ENCODE measurements around the gene PRMT1. TPM values are rescaled to one million over a fixed set of nuclear protein-coding genes. Genes with fewer than 3 reads are reported as not detected.

The PRMT1 gene
- total and polyA plus RNA-seq, 9 of the 15 experiments (the other 6 are each of a cell fraction or from before 2014, with no cell fraction given): 13.3 to 464 (median 326) TPM

DNA sequence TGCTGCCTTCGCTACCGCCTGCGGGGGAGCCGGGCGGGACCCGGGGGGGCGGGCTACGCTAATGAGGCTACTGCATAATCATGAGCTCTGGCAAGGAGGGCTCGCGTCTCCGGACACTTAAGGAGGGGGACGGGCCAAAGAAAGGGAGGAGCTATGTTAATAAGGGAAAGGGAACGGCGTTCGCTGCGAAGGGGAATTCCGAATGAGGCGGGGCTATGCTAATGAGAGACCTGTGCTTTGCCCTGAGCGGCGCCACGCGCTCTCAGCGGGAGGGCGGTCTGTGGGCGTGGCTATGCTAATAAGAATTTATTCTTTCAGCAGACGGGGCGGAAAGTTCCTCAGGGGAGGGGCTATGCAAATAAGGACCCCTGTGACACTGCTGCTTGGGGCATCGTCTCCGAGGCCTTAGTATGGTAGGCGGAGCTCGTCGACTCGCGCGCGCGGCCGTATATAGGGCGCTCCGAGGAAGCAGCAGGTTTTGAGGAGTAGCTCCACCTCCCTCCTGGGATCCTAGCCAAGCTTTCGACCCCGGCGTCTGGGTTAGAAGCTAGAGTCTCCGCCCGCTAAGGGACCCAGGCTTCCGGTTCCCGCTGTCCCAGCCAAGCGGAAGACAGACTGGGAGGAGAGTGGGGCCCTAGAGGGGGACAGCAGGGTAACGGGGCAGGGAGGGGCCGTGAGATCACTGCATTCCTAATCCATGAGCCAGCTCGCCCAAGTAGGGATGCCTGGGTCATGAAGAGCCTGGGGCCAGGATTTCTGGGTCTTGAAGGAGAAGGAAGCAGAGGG lies 36.8 kb upstream of the PRMT1 start, which contains the start of gene RRAS (continued):
- no peak for TF ChIP-seq SFPQ (IDR thresholded peaks at IDR 0.05; ENCODE audit: low read depth, low read length)
- TF ChIP-seq AFF1 (IDR thresholded peaks at IDR 0.05; ENCODE audit: low read depth in 1 of 2, partially characterized antibody in 2 of 2): peak in 1 of 2 experiments; percentile 84
- TF ChIP-seq, protein P1, sequence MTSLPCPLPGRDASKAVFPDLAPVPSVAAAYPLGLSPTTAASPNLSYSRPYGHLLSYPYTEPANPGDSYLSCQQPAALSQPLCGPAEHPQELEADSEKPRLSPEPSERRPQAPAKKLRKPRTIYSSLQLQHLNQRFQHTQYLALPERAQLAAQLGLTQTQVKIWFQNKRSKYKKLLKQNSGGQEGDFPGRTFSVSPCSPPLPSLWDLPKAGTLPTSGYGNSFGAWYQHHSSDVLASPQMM (CRISPR knock-in tag; IDR thresholded peaks at IDR 0.05): no peak
- TF ChIP-seq ZNF778 (CRISPR knock-in tag; IDR thresholded peaks at IDR 0.05): no peak
- TF ChIP-seq, protein P2, sequence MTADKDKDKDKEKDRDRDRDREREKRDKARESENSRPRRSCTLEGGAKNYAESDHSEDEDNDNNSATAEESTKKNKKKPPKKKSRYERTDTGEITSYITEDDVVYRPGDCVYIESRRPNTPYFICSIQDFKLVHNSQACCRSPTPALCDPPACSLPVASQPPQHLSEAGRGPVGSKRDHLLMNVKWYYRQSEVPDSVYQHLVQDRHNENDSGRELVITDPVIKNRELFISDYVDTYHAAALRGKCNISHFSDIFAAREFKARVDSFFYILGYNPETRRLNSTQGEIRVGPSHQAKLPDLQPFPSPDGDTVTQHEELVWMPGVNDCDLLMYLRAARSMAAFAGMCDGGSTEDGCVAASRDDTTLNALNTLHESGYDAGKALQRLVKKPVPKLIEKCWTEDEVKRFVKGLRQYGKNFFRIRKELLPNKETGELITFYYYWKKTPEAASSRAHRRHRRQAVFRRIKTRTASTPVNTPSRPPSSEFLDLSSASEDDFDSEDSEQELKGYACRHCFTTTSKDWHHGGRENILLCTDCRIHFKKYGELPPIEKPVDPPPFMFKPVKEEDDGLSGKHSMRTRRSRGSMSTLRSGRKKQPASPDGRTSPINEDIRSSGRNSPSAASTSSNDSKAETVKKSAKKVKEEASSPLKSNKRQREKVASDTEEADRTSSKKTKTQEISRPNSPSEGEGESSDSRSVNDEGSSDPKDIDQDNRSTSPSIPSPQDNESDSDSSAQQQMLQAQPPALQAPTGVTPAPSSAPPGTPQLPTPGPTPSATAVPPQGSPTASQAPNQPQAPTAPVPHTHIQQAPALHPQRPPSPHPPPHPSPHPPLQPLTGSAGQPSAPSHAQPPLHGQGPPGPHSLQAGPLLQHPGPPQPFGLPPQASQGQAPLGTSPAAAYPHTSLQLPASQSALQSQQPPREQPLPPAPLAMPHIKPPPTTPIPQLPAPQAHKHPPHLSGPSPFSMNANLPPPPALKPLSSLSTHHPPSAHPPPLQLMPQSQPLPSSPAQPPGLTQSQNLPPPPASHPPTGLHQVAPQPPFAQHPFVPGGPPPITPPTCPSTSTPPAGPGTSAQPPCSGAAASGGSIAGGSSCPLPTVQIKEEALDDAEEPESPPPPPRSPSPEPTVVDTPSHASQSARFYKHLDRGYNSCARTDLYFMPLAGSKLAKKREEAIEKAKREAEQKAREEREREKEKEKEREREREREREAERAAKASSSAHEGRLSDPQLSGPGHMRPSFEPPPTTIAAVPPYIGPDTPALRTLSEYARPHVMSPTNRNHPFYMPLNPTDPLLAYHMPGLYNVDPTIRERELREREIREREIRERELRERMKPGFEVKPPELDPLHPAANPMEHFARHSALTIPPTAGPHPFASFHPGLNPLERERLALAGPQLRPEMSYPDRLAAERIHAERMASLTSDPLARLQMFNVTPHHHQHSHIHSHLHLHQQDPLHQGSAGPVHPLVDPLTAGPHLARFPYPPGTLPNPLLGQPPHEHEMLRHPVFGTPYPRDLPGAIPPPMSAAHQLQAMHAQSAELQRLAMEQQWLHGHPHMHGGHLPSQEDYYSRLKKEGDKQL (CRISPR knock-in tag; IDR thresholded peaks at IDR 0.05; ENCODE audit: borderline replicate concordance): no peak
- no peak for TF ChIP-seq GTF2B (IDR thresholded peaks at IDR 0.05; ENCODE audit: extremely low read depth, insufficient read length)
- TF ChIP-seq UBTF (IDR thresholded peaks at IDR 0.05; ENCODE audit: borderline replicate concordance in 1 of 2, low read depth in 2 of 2, low read length in 2 of 2): peak in 1 of 2 experiments; percentile 55; a peak in 1 of 4 replicates
- TF ChIP-seq FOXA1 (IDR thresholded peaks at IDR 0.05; ENCODE audit: borderline replicate concordance): no peak
- no peak for TF ChIP-seq NFE2L1 (tag; IDR thresholded peaks at IDR 0.05; ENCODE audit: borderline replicate concordance, low read depth)
